HG03175 (cell line): ENCODE measurements around the gene PRKG1.
A peak's percentile ranks its signal among the peaks of the same experiment; 100 is the strongest.
"Not testable (repeated sequence)": the region's sequence is repeated elsewhere in the genome, so short reads cannot be mapped to it uniquely, and the experiment has no call there.

Experiments used
- ATAC-seq: cut with Tn5 transposase; IDR thresholded peaks from one replicate; pipeline ENCODE4 v1.9.1; 2021; ENCODE audit warnings: mild to moderate bottlenecking, moderate library complexity; ENCODE audit not compliant: unreplicated experiment

PRKG1 gene

DNA sequence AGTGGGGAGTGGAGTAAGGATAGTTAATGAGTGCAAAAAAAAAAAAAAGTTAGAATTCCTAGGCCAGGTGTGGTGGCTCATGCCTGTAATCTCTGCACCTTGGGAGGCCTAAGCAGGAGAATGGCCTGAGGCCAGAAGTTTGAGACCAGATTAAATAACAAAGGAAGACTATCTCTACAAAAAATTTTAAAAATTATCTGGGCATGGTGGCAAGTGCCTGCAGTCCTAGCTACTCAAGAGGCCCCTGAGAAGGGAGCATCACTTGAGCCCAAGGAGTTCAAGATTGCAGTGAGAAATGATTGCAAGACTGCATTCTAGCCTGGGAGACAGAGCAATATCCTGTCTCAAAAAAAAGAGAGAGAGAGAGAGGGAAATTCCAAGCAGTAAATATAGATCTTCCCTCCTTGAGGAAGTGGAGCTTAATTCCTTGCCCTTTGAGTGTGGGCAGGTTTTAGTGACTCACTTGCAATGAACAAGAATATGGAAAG lies 644.6 kb downstream of the PRKG1 start:
- no peak for ATAC-seq

DNA sequence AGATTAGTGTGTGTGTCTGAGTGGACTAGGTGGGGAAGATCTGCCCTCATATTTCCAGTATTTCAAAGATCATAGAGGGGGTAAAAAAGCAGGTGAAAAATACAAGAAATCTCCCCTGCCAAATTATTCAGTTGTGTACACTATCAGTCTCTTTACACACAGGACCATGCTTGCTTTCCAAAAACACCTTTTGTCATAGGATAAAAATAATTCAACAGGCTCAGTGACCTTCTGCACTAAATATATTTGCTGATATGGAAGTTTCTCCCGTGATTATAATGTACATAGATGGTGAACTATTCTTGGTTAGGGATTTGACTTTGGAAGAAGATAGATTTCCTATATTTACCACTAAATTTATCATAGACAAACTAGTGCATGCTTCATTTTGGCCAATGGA lies 649.8 kb downstream of the PRKG1 start:
- ATAC-seq = no peak

DNA sequence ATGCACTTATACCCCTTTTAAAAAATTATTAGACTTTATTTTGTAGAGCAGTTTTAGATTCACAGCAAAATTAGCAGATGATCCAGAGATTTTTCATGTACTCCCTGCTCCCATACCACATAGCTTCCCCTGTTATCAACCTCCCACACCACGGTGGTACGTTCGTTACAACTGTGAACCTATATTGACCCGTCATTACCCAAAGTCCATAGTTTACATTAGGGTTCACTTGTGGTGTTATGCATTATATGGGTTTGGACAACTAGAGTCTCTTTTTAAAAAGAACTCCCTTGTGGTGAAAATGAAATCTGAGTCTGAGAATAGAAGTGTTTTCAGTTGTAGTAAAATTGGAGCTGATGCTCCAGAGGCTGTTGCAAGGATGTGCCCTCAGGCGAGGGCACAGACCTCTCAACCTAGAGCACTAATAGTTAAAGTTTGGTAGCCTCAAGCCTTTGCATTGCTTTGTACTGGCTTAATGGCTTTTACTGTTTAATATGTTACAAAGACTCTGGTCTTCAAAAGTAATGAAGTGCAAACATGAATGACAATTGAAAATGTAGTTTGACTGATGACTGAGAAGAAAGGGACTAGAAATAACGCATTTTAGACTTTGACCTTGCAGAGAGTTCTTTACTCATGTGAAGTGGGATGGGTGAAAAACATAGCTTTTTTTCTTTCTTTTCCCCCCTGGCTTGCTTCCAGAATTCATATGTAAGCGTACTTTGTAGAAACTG lies 655.7 kb downstream of the PRKG1 start:
- ATAC-seq = no peak

DNA sequence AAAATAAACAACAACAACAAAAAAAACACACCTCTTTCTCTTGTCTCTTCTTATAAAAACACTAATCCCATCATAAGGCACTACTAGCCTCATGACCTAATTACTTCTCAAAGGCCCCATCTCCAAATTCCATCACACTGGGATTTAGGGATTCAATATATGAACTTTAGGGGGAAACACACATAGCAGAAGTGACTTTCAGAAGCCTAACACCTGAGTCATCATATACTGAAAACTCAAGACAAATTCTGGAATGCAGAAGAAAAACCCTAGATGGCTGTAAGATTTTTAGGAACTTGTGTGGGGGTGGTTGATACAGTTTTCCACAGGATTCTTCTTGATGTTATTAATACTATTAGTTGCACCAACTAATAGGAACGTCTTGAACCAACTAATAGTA lies 658.8 kb downstream of the PRKG1 start:
- no peak for ATAC-seq

DNA sequence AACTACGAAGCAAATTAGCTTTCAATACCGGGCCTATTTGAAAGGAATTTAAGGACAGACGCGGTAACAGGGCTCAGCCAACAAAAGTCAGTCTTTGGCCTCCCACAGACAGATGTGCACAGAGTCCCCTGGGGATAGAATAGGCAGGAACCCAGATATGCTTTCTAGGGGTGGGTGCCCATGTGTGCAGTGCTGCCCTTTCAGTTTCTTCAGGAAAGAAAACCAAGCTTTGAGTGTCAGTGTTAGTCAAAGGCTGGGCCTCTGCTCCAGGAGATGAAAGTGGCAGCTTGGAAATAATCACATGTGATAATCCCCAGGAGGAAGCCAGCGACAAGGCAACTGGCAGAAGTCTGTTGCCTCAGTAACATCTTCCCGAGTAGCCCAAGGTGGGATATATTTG lies 668.9 kb downstream of the PRKG1 start:
- ATAC-seq = peak; percentile 93

DNA sequence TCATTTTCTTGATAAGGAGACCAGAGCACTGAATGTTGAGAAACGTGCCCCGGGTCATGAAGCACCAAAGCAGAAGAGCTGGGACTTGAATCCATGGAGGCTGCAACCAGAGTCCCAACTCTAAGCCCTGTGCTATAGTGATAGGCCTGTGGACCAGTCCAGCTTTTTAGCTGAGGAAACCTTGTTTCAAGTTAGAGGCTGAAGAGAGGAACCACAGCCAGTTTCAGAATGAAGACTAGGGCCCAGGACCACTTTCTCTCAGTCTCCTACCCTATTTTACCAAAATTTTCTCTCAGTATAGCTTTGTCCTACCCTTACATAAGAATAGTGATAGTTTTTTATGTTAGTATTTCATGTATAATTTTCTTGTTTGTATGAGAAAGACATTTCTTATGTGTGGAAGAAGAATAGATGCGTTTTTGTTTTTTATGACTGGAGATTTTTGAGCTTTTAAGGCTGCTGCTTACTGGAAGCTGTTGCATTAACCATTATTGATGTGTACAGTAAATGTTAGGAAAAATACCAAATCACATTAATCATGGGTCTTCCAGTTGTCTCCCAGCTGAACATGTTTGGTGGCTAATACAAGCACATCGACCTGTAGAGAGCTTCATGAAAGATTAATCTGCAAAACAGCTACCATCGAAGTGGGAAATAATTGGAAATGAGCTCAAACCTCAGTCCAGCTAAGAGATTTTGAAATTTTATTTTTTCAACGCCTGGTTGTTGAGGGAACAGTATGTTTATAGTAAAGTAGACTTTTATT lies 670.1 kb downstream of the PRKG1 start:
- ATAC-seq = no peak

DNA sequence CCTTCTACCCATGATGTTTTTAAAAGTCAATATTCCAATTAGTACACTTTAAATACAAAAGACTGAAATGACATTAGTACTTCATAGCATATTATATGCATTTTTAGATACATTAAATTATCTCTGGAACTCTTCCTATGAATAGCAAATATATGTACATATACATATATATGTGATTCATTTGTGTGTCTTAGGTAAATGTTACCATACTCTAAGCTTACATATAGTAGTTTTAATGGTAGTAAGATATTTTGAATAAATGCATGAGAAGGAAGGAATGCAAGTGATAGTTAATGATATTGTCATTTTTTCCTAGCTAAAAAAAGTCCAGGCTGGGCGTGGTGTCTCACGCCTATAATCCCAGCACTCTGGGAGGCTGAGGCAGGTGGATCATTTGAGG lies 671.1 kb downstream of the PRKG1 start:
- no peak for ATAC-seq

DNA sequence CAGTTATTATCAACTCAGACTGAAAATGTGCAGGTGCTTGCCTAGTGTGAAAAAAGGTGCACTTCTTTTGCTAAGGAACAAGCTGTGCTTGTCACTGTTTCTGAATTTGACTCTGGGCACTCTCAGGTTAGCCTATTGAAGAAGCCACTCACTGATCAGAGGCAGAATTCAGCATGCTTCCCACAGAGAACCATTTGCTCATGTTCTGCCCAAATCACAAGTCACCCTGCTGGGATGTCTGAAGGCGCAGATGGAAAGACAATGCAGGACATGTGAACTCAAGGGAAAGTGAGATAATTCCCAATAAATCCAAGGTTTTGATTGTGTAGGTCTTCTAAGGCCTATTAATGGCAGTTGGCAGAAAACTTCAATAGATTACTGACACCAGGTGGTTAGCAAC lies 672.9 kb downstream of the PRKG1 start:
- ATAC-seq = no peak

DNA sequence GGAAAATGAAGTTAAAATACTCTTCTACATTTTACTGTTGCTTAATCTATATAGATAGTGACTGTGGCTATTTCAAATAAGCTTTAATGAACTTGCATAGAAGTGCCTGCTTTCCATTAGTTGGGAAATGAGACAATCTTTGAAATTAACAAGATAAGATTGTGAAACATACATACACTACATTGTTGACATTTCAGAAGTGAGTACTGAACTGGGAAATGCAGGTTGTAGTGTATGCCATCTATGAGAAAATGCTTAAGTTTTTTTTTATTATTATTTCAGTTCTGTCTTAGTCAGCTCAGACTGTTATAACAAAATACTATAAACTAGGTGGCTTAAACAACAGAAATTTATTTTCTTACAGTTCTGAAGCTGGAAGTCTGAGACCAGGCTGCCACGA lies 674.7 kb downstream of the PRKG1 start:
- ATAC-seq = no peak

DNA sequence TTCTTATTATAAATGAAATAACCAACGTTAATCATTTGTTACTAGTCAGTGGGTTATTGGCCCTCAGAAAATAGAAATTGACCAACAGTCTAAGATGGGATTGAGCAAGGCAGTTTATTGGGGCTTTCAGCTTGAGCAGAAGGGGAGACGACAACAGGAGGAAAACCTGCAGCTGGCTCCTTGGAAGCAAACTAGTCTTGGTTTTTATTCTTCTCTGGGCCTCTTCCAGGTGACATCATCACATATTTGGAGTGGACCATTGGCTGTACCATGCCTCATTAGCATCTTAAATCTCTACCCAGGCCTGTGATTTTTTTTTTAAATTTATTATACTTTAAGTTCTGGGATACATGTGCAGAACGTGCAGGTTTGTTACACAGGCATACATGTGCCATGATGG lies 684.1 kb downstream of the PRKG1 start:
- no peak for ATAC-seq

DNA sequence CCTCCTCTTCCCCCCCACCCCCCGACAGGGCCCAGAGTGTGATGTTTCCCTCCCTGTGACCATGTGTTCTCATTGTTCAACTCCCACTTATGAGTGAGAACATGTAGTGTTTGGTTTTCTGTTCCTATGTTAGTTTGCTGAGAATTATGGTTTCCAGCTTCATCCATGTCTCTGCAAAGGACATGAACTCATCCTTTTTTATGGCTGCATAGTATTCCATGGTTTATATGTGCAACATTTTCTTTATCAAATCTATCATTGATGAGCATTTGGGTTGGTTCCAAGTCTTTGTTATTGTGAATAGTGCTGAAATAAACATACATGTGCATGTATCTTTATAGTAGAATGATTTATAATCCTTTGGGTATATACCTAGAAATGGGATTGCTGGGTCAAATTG lies 684.6 kb downstream of the PRKG1 start:
- ATAC-seq = not testable (repeated sequence)

DNA sequence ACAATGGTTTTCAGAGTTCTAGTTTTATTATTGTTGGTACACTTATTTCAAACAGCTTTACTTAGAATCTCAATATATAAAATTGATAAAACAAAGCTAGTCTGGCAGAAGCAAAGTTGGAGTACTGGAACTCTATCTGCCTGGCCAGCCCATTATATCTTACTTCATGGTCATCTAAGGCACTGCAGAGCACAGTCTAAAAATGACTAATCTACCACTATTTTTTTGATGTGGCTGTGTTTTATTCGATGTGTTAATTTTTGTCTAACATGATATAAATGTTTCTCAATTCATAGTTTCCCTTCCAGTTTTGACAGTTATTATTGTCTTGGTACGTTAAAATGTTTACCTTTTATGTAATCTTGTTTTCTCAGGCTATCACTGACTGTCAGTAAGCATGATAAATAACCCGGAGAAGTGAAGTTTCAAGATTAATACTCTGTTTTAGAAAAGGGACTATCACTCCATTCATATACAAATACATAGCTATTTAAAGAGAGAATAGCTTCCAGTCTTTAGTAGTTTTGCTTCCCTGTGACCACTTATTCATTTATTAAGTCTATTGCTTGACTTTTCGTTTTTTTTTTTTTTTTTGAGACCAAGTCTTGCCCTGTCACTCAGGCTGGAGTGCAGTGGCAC lies 685.7 kb downstream of the PRKG1 start:
- no peak for ATAC-seq

DNA sequence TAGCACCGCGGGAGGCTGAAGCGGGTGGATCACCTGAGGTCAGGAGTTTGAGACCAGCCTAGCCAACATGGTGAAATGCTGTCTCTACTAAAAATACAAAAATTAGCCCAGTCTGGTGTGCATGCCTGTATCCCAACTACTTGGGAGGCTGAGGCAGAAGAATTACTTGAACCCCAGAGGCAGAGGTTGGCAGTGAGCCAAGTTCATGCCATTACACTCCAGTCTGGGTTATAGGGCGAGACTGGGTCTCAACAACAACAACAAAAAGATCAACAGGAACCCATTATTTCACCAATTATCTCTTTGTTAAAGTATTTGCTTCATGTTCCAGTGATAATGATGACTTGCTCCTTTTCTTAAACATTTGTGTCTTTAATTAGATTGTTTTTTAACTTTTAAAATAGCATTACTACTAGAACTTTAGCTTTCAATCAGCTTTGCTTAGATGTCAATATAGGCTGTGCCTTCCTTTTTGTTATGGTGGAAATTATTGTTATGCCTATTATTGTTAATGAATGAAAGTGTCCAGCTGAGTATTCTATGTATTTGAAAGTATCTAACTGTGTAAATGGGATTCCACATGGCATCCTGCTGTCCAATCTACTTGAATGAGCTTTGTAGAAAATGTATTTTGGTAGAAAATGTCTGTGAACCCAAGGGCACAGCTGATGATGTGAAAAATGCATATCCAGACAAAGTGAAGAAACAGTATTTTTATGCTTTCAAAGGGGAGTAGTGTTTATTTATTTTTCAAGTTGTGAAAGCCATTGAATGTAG lies 686.8 kb downstream of the PRKG1 start:
- no peak for ATAC-seq

DNA sequence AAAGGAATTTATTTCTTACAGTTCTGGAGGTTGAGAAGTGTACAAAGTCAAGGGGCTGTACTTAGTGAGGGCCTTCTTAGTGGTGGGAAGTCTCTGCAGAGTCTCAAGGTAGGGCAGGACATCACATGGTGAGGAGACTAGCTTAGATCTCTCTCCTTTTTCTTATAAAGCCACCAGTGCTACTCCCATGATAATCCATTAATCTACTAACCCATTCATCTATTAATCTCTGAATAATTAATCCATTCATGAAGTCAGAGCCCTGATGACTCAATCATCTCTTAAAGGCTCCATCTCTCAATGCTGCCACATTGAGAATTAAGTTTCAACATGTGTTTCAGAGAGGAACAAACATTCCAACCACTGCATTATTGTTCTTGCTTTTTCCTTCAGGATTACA lies 689.5 kb downstream of the PRKG1 start:
- ATAC-seq = no peak

DNA sequence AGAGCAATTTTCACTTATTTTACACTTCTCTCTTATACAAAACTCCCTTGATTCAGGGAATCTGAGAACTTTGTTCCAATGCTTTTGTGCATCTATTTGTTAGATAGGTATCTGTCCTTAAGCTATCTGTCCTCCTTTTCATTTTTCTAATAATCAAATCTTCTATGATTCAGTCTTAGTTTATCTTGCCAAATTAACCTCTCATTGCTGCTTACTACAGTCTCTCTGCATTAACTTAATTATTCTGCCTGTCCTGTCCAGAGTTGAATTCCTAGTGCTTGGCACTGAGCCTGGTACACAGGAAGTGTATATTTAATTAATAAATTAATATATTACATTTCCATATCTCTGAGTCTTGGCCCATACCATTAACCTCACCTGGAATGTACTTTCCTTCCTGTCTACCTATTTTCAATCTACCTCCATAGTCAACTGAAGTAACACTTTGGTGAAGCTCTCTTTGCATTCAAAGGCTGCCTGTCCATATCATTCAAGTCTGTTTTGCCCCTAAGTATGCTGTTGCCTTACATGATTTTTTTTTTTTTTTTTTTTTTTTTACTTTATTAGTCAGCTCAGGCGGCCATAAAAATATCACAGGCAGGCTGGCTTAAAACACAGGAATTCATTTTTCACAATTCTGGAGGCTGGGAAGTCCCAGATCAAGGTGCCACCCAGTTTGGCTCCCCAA lies 691.1 kb downstream of the PRKG1 start:
- no peak for ATAC-seq

DNA sequence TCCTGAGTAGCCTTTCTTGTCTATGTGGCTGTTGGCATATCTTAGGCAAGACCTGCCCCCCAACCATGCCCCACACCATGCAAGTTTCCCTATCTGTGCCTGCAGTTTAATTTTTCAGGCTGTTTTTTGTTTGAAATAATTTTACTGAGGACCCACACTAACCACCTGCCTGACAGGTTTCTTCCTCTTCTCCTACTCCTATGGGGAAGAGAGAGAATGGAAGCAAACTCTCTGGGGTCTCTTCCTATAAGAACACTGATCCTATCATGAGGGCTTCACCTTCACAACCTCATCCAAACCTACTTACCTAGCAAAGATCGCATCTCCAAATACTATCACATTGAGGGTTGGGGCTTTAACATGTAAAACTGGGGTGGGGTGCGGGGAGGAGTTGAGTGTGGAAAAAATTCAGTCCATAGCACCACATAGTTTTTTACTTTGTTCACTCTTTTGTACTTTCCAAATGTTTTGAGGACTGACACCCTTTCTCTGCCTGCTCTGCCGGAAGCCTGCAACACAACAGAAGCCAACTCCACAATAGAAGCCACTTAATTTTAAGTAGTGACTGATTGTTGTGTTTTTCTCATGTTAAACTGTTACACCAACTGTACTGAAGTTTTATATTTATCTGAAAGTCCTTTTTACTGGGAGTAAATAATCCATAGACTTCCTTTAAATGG lies 692.3 kb downstream of the PRKG1 start:
- no peak for ATAC-seq

DNA sequence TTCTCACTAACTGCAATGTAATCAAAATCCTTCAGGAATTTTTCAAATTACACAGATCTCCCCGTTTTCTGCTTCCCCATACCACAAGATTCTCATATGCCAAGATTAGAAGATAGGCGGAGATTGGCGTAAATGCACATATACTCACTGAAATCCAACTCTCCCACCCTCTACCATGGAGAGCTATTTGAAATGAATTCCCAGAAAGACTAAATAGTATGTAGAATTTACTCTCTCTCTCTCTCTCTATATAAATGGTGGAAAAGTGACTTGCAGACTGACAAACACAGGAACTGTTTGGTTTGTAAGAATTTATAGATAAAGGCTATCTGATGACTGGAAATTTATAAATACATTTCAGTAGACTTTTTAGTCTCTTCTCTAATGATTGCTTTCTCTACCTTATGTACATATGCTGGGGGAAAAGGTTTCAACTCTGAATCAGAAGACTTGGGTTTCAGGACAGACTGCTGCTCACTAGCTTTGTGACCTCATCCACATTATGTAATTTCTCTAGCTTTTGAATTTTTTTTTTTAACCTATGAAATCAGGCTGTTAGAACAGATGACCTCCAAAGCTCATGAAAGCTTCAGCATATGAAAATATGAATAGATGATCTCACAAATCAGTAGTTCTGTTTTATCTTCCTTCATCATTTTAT lies 692.9 kb downstream of the PRKG1 start:
- no peak for ATAC-seq

DNA sequence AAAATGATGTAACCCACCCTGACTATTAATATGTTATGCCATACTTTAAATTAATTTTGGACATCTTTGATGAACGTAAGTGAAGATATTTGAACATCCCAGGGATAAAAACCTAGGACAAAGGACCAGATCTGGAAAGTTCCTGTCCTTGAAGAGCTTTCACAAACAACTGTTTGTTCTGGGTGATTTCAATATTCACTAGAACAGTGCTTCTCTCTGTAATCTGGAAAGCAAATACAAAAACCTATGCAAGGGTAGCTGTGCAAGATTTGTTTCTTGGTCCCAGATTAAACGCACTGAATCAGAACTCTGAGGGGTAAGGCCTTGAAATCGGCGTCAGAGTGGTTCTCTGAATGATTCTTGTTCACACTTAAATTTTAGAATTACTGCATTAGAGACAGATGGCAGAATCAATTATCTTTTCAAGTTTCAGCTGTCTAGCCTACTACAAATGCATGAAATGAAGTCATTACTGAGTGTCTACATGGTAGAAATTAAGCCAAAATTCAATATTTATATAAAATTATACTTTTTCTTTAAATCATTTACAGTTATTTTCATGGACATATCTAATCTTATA lies 694.7 kb downstream of the PRKG1 start:
- ATAC-seq = no peak

DNA sequence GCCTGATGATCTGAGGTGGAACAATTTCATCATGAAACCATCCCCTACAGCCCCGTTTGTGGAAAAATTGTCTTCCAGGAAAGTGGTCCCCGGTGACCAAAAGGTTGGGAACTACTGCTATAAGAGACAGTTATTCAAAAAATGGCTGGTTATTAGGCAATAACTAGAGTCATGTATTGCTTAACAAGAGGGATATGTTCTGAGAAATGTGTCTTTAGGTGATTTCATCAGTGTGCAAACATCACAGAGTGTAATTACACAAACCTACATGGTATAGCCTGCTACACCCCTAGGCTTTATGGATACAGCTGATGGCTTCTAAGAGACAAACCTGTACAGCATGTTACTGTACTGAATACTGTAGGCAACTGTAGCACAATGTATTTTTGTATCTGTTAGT lies 696.4 kb downstream of the PRKG1 start:
- ATAC-seq = no peak
